BE2C (cell line): ENCODE measurements around the gene SMIM21. TPM values are rescaled to one million over a fixed set of nuclear protein-coding genes. Genes with fewer than 3 reads are reported as not detected.

Source experiments
- DNase-seq: peaks from one replicate; pipeline ENCODE4 v3.0.0-alpha.2; 2020
- H3K27me3 ChIP-seq: fragments of 250-450 bp; sonication (Bioruptor Pico); 2 replicates; pipeline ENCODE4 v1.5.1; 2020; ENCODE audit warnings: mild to moderate bottlenecking
- H3K36me3 ChIP-seq: fragments of 250-450 bp; sonication (Bioruptor Pico); 2 replicates; pipeline ENCODE4 v1.5.1; 2020; ENCODE audit warnings: mild to moderate bottlenecking
- H3K4me1 ChIP-seq: fragments of 250-450 bp; sonication (Bioruptor Pico); 2 replicates; pipeline ENCODE4 v1.5.1; 2020
- H3K4me3 ChIP-seq: 2 replicates; pipeline ENCODE4 v1.5.1; 2011; ENCODE audit warnings: low read depth, low read length
- H3K9me3 ChIP-seq: fragments of 250-450 bp; sonication (Bioruptor Pico); 2 replicates; pipeline ENCODE4 v1.5.1; 2020
- CTCF ChIP-seq: IDR thresholded peaks from 2 replicates; pipeline ENCODE4 v1.5.1; 2012; ENCODE audit warnings: mild to moderate bottlenecking, low read depth, low read length
- polyA plus RNA-seq: library from polyadenylated mRNA; unstranded; fragments of >200 nt; gene quantifications from one replicate; pipeline ENCODE4 v1.2.1, GENCODE V29; 2012; ENCODE audit warnings: low read depth, missing spikeins; ENCODE audit not compliant: insufficient read length, insufficient read depth

SMIM21 gene
- not detected for polyA plus RNA-seq

- Histone ChIP-seq H3K4me3 (no peak within 1 kb of the TSS), H3K9me3 (no peaks in the 10 kb centered on the region), H3K4me1 (no peaks in the 10 kb centered on the region), H3K27me3 (no peaks in the 10 kb centered on the region), H3K36me3 (no peaks in the 10 kb centered on the region)
- TF ChIP-seq CTCF, result no peak
- DNase-seq, result no peak
Measured at GRCh38 chr18:75427603-75428002, at the start of gene SMIM21. Gene SMIM21, minus strand, starts transcription at chr18:75427703. Its CDS starts 140 bp downstream, at chr18:75427563.

- H3K4me3 ChIP-seq, result no peak overlapping the region
- DNase-seq, result no peak
- no peaks in the 10 kb centered on the region for H3K36me3 ChIP-seq
- H3K4me1 ChIP-seq, result no peaks in the 10 kb centered on the region
- no peaks in the 10 kb centered on the region for H3K9me3 ChIP-seq
- TF ChIP-seq CTCF, result no peak
- no peaks in the 10 kb centered on the region for H3K27me3 ChIP-seq
Measured at GRCh38 chr18:75475228-75475627, 47.7 kb upstream of the SMIM21 start.

GRCh38 chr18:75474332-75474731 lies 46.8 kb upstream of the SMIM21 start:
- Histone ChIP-seq H3K4me1 (no peaks in the 10 kb centered on the region), H3K27me3 (no peaks in the 10 kb centered on the region), H3K4me3 (no peak overlapping the region), H3K9me3 (no peaks in the 10 kb centered on the region), H3K36me3 (no peaks in the 10 kb centered on the region)
- no peak for TF ChIP-seq CTCF
- no peak for DNase-seq

- Histone ChIP-seq H3K36me3 (no peaks in the 10 kb centered on the region), H3K27me3 (no peaks in the 10 kb centered on the region)
- TF ChIP-seq CTCF, result no peak
Measured at GRCh38 chr18:75473316-75473715, 45.8 kb upstream of the SMIM21 start.

GRCh38 chr18:75472906-75473305 lies 45.4 kb upstream of the SMIM21 start:
- no peak overlapping the region for H3K4me3 ChIP-seq
- no peaks in the 10 kb centered on the region for H3K9me3 ChIP-seq
- no peak for TF ChIP-seq CTCF
- H3K4me1 ChIP-seq, result no peaks in the 10 kb centered on the region
- no peaks in the 10 kb centered on the region for H3K36me3 ChIP-seq
- DNase-seq, result no peak
- H3K27me3 ChIP-seq, result no peaks in the 10 kb centered on the region

More at GRCh38 chr18:75473316-75473715, 45.8 kb upstream of the SMIM21 start:
- Histone ChIP-seq H3K4me3 (no peak overlapping the region), H3K4me1 (no peaks in the 10 kb centered on the region), H3K9me3 (no peaks in the 10 kb centered on the region)
- DNase-seq, result no peak

GRCh38 chr18:75472396-75472795 lies 44.9 kb upstream of the SMIM21 start:
- no peak for TF ChIP-seq CTCF
- Histone ChIP-seq H3K27me3 (no peaks in the 10 kb centered on the region), H3K4me1 (no peaks in the 10 kb centered on the region), H3K4me3 (no peak overlapping the region), H3K36me3 (no peaks in the 10 kb centered on the region), H3K9me3 (no peaks in the 10 kb centered on the region)
- DNase-seq, result no peak
